Duodenal mucosa (tissue), 2 donors: ENCODE measurements around the gene USP15.

Experiments used
- H3K27ac ChIP-seq: one replicate; pipeline ENCODE4 v1.7.0; 2013; ENCODE audit warnings: low read depth, low read length
- H3K27me3 ChIP-seq, 2 donors: one replicate each; pipeline ENCODE4 v1.7.0; 2013; ENCODE audit warnings: low read length in 2 of 2, control low read depth in 1 of 2; ENCODE audit not compliant: insufficient read depth in 2 of 2, control insufficient read depth in 1 of 2
- H3K36me3 ChIP-seq, 2 donors: one replicate each; pipeline ENCODE4 v1.7.0; 2013; ENCODE audit warnings: low read length in 2 of 2, control low read depth in 1 of 2; ENCODE audit not compliant: insufficient read depth in 2 of 2, control insufficient read depth in 1 of 2
- H3K4me1 ChIP-seq, 2 donors: one replicate each; pipeline ENCODE4 v1.7.0; 2013; ENCODE audit warnings: low read length in 2 of 2, control low read depth in 1 of 2; ENCODE audit not compliant: insufficient read depth in 2 of 2, control insufficient read depth in 1 of 2
- H3K4me3 ChIP-seq, 2 donors: one replicate each; pipeline ENCODE4 v1.7.0; 2013; ENCODE audit warnings: low read length in 2 of 2, low read depth in 1 of 2
- H3K9ac ChIP-seq, 2 donors: one replicate each; pipeline ENCODE4 v1.7.0; 2013; ENCODE audit warnings: low read length in 2 of 2, low read depth in 1 of 2
- H3K9me3 ChIP-seq, 2 donors: one replicate each; pipeline ENCODE4 v1.7.0; 2013; ENCODE audit warnings: low read length in 2 of 2, control low read depth in 1 of 2; ENCODE audit not compliant: control insufficient read depth in 1 of 2

The USP15 gene

DNA sequence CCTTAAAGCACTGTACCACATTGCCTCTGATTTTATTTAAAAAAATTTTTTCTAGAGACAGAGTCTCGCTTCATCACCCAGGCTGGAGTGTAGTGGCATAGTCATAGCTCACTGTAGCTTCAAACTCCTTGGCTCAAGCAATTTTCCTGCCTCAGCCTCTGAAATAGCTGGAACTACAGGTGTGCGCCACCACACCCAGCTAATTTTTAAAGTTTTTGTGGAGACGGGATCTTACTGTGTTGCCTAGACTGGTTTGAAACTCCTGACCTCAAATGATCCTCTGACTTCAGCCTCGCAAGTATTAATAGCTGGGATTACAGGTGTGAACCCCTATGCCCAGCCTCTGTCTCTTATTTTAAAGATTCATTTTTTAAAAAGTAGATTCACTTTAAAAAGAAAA lies 5.3 kb downstream of the USP15 start:
- Histone ChIP-seq H3K4me1 (peaks cover 10 to 34% of the 10 kb centered on the region in 2 donors), H3K4me3 (no peak overlapping the region)

GRCh38 chr12:62267026-62267425 lies 6.8 kb downstream of the USP15 start:
- Histone ChIP-seq H3K4me3 (no peak overlapping the region), H3K36me3 (no peaks in the 10 kb centered on the region), H3K9ac (no peak overlapping the region), H3K27me3 (no peaks in the 10 kb centered on the region), H3K27ac (no peak overlapping the region), H3K9me3 (no peaks in the 10 kb centered on the region), H3K4me1 (peaks cover 1 to 38% of the 10 kb centered on the region in 2 donors)

More for the DNA sequence above, 5.3 kb downstream of the USP15 start:
- Histone ChIP-seq H3K9me3 (no peaks in the 10 kb centered on the region), H3K27me3 (no peaks in the 10 kb centered on the region), H3K9ac (no peak overlapping the region), H3K36me3 (no peaks in the 10 kb centered on the region), H3K27ac (no peak overlapping the region)

DNA sequence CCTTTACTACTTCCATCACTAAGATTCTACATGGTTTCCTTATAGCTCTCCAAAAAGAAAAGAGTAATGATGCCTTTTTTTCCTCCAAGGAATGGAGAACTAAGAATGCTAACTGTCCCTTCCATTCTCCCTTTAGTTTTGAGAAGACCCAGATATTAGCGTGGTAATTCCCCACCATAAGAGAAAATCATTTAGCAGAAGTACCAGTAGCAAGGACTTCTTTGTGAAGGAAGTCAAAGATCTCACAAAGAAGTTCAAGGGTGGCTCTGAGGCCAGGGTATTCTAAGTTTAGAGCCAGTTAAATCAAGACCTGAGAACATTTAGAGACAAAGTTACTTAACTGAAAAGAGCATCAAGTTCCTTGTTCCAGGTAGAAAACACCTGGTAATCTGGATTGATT lies 7.3 kb downstream of the USP15 start:
- Histone ChIP-seq H3K4me1 (peaks cover 0 to 38% of the 10 kb centered on the region in 2 donors), H3K27ac (no peak overlapping the region)

GRCh38 chr12:62268956-62269355 lies 8.8 kb downstream of the USP15 start:
- Histone ChIP-seq H3K36me3 (no peaks in the 10 kb centered on the region), H3K9ac (no peak overlapping the region), H3K9me3 (no peaks in the 10 kb centered on the region), H3K27me3 (no peaks in the 10 kb centered on the region), H3K4me3 (no peak overlapping the region), H3K27ac (no peak overlapping the region), H3K4me1 (peaks cover 0 to 38% of the 10 kb centered on the region in 2 donors)

More for the DNA sequence above, 7.3 kb downstream of the USP15 start:
- Histone ChIP-seq H3K4me3 (no peak overlapping the region), H3K9me3 (no peaks in the 10 kb centered on the region), H3K9ac (no peak overlapping the region), H3K27me3 (no peaks in the 10 kb centered on the region), H3K36me3 (no peaks in the 10 kb centered on the region)

DNA sequence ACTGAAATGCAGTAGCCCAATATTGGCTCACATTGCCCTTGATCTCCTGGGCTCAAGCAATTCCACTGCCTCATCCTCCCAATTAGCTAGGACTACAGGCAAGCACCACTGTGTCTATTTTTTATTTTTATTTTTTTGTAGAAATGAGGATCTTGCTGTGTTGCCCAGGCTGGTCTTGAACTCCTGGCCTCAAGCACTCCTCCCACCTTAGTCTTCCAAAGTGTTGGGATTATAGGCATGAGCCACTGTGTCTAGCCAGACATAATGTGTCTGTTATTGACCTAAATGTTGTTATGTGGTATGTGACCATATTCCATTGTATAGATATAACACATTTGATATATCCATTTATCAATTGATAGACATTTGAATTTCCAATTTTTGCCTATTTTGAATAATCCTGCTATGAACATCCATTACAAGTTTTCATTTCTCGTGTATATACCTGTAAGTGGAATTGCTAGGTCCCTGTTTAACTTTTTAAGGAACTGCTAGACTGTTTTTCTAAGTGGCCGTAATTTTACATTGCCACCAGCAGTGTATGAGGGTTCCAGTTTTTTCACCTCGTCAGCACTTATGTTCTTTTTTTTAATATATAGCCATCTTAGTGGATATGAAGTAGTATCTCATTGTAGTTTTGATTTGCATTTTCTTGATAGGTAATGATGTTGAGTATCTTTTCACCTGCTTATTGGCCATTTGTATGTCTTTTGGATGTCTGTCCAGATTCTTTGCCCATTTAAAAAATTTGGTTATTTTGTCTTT lies 9.4 kb downstream of the USP15 start:
- Histone ChIP-seq H3K4me1 (peaks cover 0 to 33% of the 10 kb centered on the region in 2 donors), H3K27ac (no peak overlapping the region), H3K27me3 (no peaks in the 10 kb centered on the region), H3K4me3 (no peak overlapping the region), H3K36me3 (no peaks in the 10 kb centered on the region), H3K9me3 (no peaks in the 10 kb centered on the region), H3K9ac (no peak overlapping the region)

DNA sequence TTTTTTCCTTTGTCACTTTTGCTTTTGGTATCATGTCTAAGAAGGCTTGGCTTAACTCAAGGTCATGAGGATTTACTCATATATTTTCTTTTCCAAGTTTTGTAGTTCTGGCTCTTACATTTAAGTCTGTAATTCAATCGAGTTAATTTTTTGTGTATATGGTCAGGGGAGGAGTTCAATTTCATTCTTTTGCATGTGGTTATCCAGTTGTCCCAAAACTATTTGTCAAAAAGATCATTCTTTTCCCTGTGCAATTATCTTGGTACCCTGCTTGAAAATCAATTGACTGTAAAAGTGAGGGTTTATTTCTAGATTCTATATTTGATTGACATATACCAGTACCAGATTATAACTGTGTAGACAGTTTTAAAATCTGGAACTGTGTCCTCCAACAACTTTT lies 10.2 kb downstream of the USP15 start:
- no peak overlapping the region for H3K27ac ChIP-seq
- H3K4me3 ChIP-seq = no peak overlapping the region
- H3K4me1 ChIP-seq = peaks cover 0 to 33% of the 10 kb centered on the region in 2 donors
- no peaks in the 10 kb centered on the region for H3K36me3 ChIP-seq
- H3K9ac ChIP-seq = no peak overlapping the region
- H3K27me3 ChIP-seq = no peaks in the 10 kb centered on the region
- no peaks in the 10 kb centered on the region for H3K9me3 ChIP-seq

- Histone ChIP-seq H3K4me3 (no peak overlapping the region), H3K9ac (no peak overlapping the region), H3K36me3 (no peaks in the 10 kb centered on the region), H3K27me3 (no peaks in the 10 kb centered on the region), H3K27ac (no peak overlapping the region), H3K9me3 (no peaks in the 10 kb centered on the region), H3K4me1 (peaks cover 0 to 33% of the 10 kb centered on the region in 2 donors)
These were observed 10.7 kb downstream of the USP15 start for GRCh38 chr12:62270872-62271271.

- H3K9me3 ChIP-seq = no peaks in the 10 kb centered on the region
- H3K4me1 ChIP-seq = peaks cover 0 to 29% of the 10 kb centered on the region in 2 donors
- H3K36me3 ChIP-seq = no peaks in the 10 kb centered on the region
- no peak overlapping the region for H3K9ac ChIP-seq
- no peaks in the 10 kb centered on the region for H3K27me3 ChIP-seq
- H3K27ac ChIP-seq = no peak overlapping the region
- H3K4me3 ChIP-seq = no peak overlapping the region
These were observed 12.8 kb downstream of the USP15 start for GRCh38 chr12:62272936-62273552.

DNA sequence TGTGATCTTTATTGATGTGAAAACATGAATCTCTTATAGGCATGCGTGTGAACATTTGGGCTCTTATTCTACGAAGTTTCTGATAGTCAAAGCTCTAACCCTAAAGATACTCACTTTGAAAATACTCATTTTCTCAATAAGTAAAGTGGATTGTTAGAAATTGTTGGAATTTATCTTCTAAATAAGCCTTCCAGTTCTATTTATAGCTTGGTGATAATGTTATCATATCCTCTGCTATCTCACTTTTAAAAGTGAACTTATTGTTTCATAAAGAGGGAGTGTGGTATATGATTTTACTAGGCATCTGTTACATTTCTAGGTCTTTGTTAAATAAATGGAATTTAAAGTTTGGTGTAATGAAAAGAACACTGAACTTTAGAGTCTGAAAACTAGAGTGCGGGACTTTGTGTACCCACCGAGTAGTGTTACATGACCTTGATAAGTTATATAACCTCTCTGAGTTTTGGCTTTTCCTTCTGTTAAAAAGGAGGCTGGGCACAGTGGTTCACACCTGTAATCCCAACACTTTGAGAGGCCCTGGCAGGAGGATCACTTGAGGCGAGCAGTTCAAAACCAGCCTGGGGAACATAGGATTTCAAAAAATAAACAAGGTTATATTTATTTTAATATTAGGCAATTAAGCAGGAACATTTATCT lies 13.6 kb downstream of the USP15 start:
- H3K9me3 ChIP-seq = no peaks in the 10 kb centered on the region
- H3K4me1 ChIP-seq = peaks cover 0 to 26% of the 10 kb centered on the region in 2 donors
- H3K27me3 ChIP-seq = no peaks in the 10 kb centered on the region
- no peak overlapping the region for H3K9ac ChIP-seq
- no peak overlapping the region for H3K4me3 ChIP-seq
- no peaks in the 10 kb centered on the region for H3K36me3 ChIP-seq
- no peak overlapping the region for H3K27ac ChIP-seq

GRCh38 chr12:62278022-62278421 lies 17.8 kb downstream of the USP15 start:
- no peaks in the 10 kb centered on the region for H3K9me3 ChIP-seq
- no peaks in the 10 kb centered on the region for H3K36me3 ChIP-seq
- no peak overlapping the region for H3K27ac ChIP-seq
- no peak overlapping the region for H3K9ac ChIP-seq
- H3K4me3 ChIP-seq = no peak overlapping the region
- no peaks in the 10 kb centered on the region for H3K27me3 ChIP-seq
- peaks cover 0 to 20% of the 10 kb centered on the region in 2 donors for H3K4me1 ChIP-seq
